Measurements from ENCODE around the gene NFKBIL1. TPM values are rescaled to one million over a fixed set of nuclear protein-coding genes. Genes with fewer than 3 reads are reported as not detected.
A peak's percentile ranks its signal among the peaks of the same experiment; 100 is the strongest.

NFKBIL1 gene
- polyA plus RNA-seq, 1 of the 3 experiments (the other 2 are of a cell fraction) = 17.1 TPM

DNA sequence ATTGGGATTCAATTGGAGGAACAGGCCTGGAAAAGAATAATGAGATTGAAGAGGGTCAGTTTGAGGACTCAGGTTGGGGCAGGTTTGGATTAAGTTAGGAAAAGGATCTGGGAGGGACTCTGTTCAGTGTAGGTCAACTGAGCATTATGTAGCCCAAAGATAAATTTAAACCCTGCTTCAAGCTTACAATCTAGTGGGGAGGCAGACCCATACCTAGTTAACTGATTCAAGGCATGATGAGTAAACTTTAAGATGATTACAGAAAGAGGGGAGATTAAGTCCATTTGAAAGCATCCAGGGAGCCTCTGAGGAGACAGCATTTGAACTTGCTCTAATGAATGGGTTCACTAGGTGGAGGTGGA, 13.3 kb downstream of the NFKBIL1 start:
- POLR2A ChIA-PET = no interaction called here
- Histone ChIP-seq H3K9ac (peak overlapping the region; percentile 43; the same call in 1 of the 2 replicates), H3K79me2 (ENCODE audit: insufficient read depth) (0 out of 2 replicates have a peak, but pooled peaks cover 6% of the 10 kb centered on the region), H3K9me3 (no peaks in the 10 kb centered on the region), H3K36me3 (replicated peaks in 1 of 2; ENCODE audit: control insufficient read depth in 1 of 2, insufficient read depth in 2 of 2, low read length in 1 of 2) (peaks cover 16 to 26% of the 10 kb centered on the region in 2 experiments), H3K4me1 (ENCODE audit: control insufficient read depth in 1 of 2, insufficient read depth in 2 of 2, low read depth in 1 of 2, low read length in 1 of 2) (peaks cover 0 to 20% of the 10 kb centered on the region in 2 experiments; a peak in 3 of 4 replicates), H3K4me2 (peak overlapping the region; percentile 66), H3K9me2 (no peaks in the 10 kb centered on the region), H3K27ac (ENCODE audit: low read depth in 2 of 2, low read length in 1 of 2) (peak overlapping the region; percentile 14 to 77; a peak in 3 of 4 replicates), H3K4me3 (ENCODE audit: low read depth in 2 of 2, low read length in 1 of 2) (no peak overlapping the region), H4K20me1 (ENCODE audit: insufficient read depth) (no peaks in the 10 kb centered on the region), H3K27me3 (ENCODE audit: insufficient read depth) (no peaks in the 10 kb centered on the region), H2AFZ (ENCODE audit: low read depth) (no peak overlapping the region), H3F3A (replicated peaks; ENCODE audit: insufficient read depth) (peaks cover 33% of the 10 kb centered on the region)
- CTCF ChIA-PET = interaction anchor here (0.9 to 5.7 kb wide), 4 partner anchors 12 to 38 kb away, joined by 3 to 29 read pairs (median 4); partner anchors contain the start of genes ATP6V1G2 and LTB
- TF ChIP-seq TEAD4 (IDR thresholded peaks at IDR 0.05; ENCODE audit: borderline replicate concordance, insufficient read depth) (no peak), MXI1 (IDR thresholded peaks at IDR 0.05; ENCODE audit: low read depth, low read length) (no peak), NFIC (IDR thresholded peaks at IDR 0.05; ENCODE audit: borderline replicate concordance) (no peak), NRF1 (IDR thresholded peaks at IDR 0.05; ENCODE audit: low read depth, low read length) (no peak), FOSL2 (IDR thresholded peaks at IDR 0.05; ENCODE audit: borderline replicate concordance, low read depth) (no peak), POLR2AphosphoS5 (IDR thresholded peaks at IDR 0.05; ENCODE audit: low read depth, low read length) (no peak)
- TF ChIP-seq, protein P1, sequence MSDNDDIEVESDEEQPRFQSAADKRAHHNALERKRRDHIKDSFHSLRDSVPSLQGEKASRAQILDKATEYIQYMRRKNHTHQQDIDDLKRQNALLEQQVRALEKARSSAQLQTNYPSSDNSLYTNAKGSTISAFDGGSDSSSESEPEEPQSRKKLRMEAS (IDR thresholded peaks at IDR 0.05; ENCODE audit: low read depth) = no peak
- no peak for DNase-seq

DNA sequence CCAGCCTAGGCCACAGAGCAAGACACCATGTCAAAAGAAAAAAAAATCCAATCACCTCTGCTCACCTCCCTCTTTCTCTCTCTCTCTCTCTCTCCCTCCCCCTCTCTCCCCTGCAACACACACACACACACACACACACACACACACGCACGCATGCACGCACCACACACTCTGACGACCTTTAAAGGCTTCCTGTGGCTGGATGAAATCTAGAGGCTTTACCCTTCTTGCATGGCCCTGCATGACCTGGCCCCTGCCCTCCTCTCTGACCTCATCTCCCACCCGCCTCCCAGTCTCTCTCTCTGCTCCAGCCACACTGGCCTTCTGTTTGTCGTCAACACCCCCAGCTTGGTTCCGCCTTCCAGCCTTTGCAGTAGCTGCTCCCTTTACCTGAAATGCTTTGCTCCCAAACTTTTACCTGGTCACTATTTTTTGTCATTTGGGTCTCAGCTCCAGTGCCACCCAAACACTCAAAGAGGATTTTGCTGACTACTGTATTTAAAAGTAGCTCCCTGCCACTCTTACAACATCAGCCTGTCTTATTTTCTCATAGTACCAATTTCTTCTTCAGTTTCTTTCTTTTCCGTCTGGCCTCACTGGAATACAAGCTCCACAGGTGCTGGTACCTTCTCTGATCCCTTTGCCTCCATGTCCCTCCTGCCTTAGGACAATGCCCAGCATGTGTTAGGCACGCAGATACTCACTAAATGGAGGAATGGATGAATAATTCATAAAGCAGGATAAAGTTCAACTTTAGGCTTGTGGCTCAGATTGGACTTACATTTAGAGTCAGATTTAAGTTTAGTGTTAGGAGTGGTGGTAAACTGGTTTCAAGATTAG, 20.3 kb downstream of the NFKBIL1 start:
- no peaks in the 10 kb centered on the region; the same call in 1 of the 2 replicates for H3K9me3 ChIP-seq
- H3K27ac ChIP-seq (ENCODE audit: low read depth in 2 of 2, low read length in 1 of 2) = no peak overlapping the region
- CTCF ChIA-PET = interaction anchor here (0.7 to 5.4 kb wide), 5 partner anchors 13 to 144 kb away, joined by 4 to 22 read pairs (median 6); partner anchors contain the start of gene LTB
- H3K4me1 ChIP-seq (ENCODE audit: control insufficient read depth in 1 of 2, insufficient read depth in 2 of 2, low read depth in 1 of 2, low read length in 1 of 2) = peaks cover 0 to 3% of the 10 kb centered on the region in 2 experiments; a peak in 1 of 4 replicates
- 85% methylated on average over 9 of the region's 9 CpGs for WGBS (ENCODE audit: low lambda C conversion rate)
- POLR2A ChIA-PET = no interaction called here
- no peak overlapping the region for H3K4me3 ChIP-seq (ENCODE audit: low read depth in 2 of 2, low read length in 1 of 2)
- no peaks in the 10 kb centered on the region for H3K79me2 ChIP-seq (ENCODE audit: insufficient read depth)
- H4K20me1 ChIP-seq (ENCODE audit: insufficient read depth) = no peaks in the 10 kb centered on the region
- TF ChIP-seq GABPA (IDR thresholded peaks at IDR 0.05; ENCODE audit: low read depth) = no peak
- no peak for TF ChIP-seq JUND (IDR thresholded peaks at IDR 0.05)
- H3K27me3 ChIP-seq (ENCODE audit: insufficient read depth) = no peaks in the 10 kb centered on the region
- no peak overlapping the region for H3K9ac ChIP-seq
- no peak overlapping the region for H2AFZ ChIP-seq (ENCODE audit: low read depth)
- DNase-seq = no peak
- H3F3A ChIP-seq (replicated peaks; ENCODE audit: insufficient read depth) = peaks cover 13% of the 10 kb centered on the region
- no peaks in the 10 kb centered on the region for H3K9me2 ChIP-seq
- no peak overlapping the region for H3K4me2 ChIP-seq
- H3K36me3 ChIP-seq (replicated peaks in 1 of 2; ENCODE audit: control insufficient read depth in 1 of 2, insufficient read depth in 2 of 2, low read length in 1 of 2) = no peaks in the 10 kb centered on the region

DNA sequence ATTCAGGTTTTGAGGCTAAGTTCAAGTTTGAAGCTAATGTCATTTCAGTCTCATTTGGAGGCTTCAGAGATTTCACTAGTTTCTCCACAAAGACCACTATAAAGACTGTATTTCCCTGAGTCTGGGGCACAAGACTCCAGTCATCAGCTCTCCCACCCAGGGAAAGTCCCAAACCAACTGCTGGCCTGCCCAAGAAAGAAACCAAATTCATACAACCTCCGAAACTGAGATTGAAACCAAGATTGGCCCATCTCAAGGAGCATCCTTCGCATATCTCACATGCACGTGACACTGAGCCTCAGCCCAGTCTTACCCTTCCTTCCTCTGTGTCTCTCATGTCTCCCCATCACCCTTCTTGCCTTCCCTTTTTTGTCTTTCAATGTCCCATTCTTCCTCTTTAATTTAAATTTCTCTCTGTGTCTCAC, 21.1 kb downstream of the NFKBIL1 start:
- peaks cover 7% of the 10 kb centered on the region for H3F3A ChIP-seq (replicated peaks; ENCODE audit: insufficient read depth)
- no peak overlapping the region for H2AFZ ChIP-seq (ENCODE audit: low read depth)
- H3K4me3 ChIP-seq (ENCODE audit: low read depth in 2 of 2, low read length in 1 of 2) = no peak overlapping the region
- no peaks in the 10 kb centered on the region for H3K9me2 ChIP-seq
- H3K27me3 ChIP-seq (ENCODE audit: insufficient read depth) = no peaks in the 10 kb centered on the region
- POLR2A ChIA-PET = no interaction called here
- H3K36me3 ChIP-seq (replicated peaks in 1 of 2; ENCODE audit: control insufficient read depth in 1 of 2, insufficient read depth in 2 of 2, low read length in 1 of 2) = no peaks in the 10 kb centered on the region
- no peaks in the 10 kb centered on the region for H3K4me1 ChIP-seq (ENCODE audit: control insufficient read depth in 1 of 2, insufficient read depth in 2 of 2, low read depth in 1 of 2, low read length in 1 of 2)
- no peak overlapping the region for H3K4me2 ChIP-seq
- WGBS (ENCODE audit: low lambda C conversion rate) = 90% methylated on average over 3 of the region's 3 CpGs
- no peaks in the 10 kb centered on the region for H4K20me1 ChIP-seq (ENCODE audit: insufficient read depth)
- no peak overlapping the region for H3K9ac ChIP-seq
- H3K9me3 ChIP-seq = no peaks in the 10 kb centered on the region; the same call in 1 of the 2 replicates
- no peak overlapping the region for H3K27ac ChIP-seq (ENCODE audit: low read depth in 2 of 2, low read length in 1 of 2)
- H3K79me2 ChIP-seq (ENCODE audit: insufficient read depth) = no peaks in the 10 kb centered on the region
- CTCF ChIA-PET = interaction anchor here (1.4 to 5.4 kb wide), 4 partner anchors 12 to 30 kb away, joined by 6 to 22 read pairs (median 12); partner anchors contain the start of genes ATP6V1G2 and LTB
- DNase-seq = no peak
- TF ChIP-seq GATA2 (CRISPR knock-in tag; IDR thresholded peaks at IDR 0.05) = no peak
- no peak for TF ChIP-seq TEAD4 (IDR thresholded peaks at IDR 0.05; ENCODE audit: borderline replicate concordance, insufficient read depth)
- no peak for TF ChIP-seq SIN3A (IDR thresholded peaks at IDR 0.05; ENCODE audit: borderline replicate concordance, low read depth, low read length)
- TF ChIP-seq RFX5 (IDR thresholded peaks at IDR 0.05; ENCODE audit: low read length) = no peak
- TF ChIP-seq ELF1 (IDR thresholded peaks at IDR 0.05) = no peak
- no peak for TF ChIP-seq FOXM1 (IDR thresholded peaks at IDR 0.05; ENCODE audit: low read depth)
- TF ChIP-seq RXRA (IDR thresholded peaks at IDR 0.05; ENCODE audit: borderline replicate concordance, low read depth) = no peak
- no peak for TF ChIP-seq POLR2AphosphoS5 (IDR thresholded peaks at IDR 0.05; ENCODE audit: low read depth, low read length)
- no peak for TF ChIP-seq YY1 (IDR thresholded peaks at IDR 0.05; ENCODE audit: low read depth)
- no peak for TF ChIP-seq RAD21 (IDR thresholded peaks at IDR 0.05; ENCODE audit: low read length)
- TF ChIP-seq JUND (IDR thresholded peaks at IDR 0.05) = no peak
- TF ChIP-seq FOSL2 (IDR thresholded peaks at IDR 0.05; ENCODE audit: borderline replicate concordance, low read depth) = no peak
- TF ChIP-seq NRF1 (IDR thresholded peaks at IDR 0.05; ENCODE audit: low read depth, low read length) = no peak
- no peak for TF ChIP-seq SMC3 (IDR thresholded peaks at IDR 0.05; ENCODE audit: low read depth, low read length)
- TF ChIP-seq MEF2A (IDR thresholded peaks at IDR 0.05; ENCODE audit: borderline replicate concordance, low read depth) = no peak
- TF ChIP-seq EZH2phosphoT487 (IDR thresholded peaks at IDR 0.05; ENCODE audit: borderline replicate concordance, low read depth) = no peak
- TF ChIP-seq, protein P2, sequence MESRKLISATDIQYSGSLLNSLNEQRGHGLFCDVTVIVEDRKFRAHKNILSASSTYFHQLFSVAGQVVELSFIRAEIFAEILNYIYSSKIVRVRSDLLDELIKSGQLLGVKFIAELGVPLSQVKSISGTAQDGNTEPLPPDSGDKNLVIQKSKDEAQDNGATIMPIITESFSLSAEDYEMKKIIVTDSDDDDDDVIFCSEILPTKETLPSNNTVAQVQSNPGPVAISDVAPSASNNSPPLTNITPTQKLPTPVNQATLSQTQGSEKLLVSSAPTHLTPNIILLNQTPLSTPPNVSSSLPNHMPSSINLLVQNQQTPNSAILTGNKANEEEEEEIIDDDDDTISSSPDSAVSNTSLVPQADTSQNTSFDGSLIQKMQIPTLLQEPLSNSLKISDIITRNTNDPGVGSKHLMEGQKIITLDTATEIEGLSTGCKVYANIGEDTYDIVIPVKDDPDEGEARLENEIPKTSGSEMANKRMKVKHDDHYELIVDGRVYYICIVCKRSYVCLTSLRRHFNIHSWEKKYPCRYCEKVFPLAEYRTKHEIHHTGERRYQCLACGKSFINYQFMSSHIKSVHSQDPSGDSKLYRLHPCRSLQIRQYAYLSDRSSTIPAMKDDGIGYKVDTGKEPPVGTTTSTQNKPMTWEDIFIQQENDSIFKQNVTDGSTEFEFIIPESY (IDR thresholded peaks at IDR 0.05; ENCODE audit: borderline replicate concordance, low read depth) = no peak
